HG03060 (cell line): ENCODE measurements around the gene DYRK1B.
A peak's percentile ranks its signal among the peaks of the same experiment; 100 is the strongest.
"Not testable (repeated sequence)": the region's sequence is repeated elsewhere in the genome, so short reads cannot be mapped to it uniquely, and the experiment has no call there.

Experiments
- ATAC-seq: cut with Tn5 transposase; IDR thresholded peaks from one replicate; pipeline ENCODE4 v1.9.1; 2021; ENCODE audit warnings: low read depth, moderate number of reproducible peaks; ENCODE audit not compliant: unreplicated experiment

Gene DYRK1B

DNA sequence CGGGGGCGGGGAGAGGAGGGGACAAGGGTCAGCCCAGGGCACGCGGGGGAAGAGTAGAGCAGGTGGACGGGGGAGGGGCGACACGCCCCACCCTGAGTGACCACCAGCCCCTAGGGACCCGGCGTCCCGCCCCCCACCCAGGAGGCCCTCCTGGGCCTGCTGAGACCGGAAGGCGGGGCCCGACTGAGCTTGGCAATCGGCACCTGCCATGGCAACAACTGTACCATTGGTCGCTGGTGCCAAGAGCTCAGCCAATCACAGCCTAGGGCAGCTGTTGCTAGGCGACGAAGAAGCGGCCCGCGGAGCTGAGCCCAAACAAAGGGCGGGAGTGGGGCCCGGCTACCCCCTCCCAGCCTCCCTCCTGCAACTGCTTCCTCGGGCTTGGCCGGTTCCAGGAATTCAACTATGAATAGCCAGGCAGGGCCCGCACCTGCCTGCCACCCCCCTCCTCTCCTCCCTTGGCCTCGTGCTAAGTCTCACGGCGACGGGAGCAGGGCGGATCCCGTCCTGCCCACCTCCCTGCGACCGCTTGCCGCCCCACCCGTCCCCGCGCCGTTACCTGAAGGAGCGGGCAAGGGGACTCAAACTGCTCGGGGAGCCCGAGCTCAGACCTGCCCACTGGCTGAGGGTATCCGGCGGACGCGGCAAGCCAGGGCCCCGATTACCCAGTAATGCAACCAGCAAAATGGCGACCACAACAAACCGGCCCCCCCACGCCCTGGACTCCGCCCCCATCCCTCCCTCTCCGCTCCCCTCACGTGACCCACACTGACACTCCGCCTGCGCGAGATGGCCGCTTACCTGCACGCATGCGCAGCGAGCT lies at the start of gene DYRK1B:
DYRK1B (minus strand) TSS at position 699 of the 823 bp plus-strand sequence. CDS start 2,295 bp downstream, outside the sequence.
- peak; percentile 63 for ATAC-seq

DNA sequence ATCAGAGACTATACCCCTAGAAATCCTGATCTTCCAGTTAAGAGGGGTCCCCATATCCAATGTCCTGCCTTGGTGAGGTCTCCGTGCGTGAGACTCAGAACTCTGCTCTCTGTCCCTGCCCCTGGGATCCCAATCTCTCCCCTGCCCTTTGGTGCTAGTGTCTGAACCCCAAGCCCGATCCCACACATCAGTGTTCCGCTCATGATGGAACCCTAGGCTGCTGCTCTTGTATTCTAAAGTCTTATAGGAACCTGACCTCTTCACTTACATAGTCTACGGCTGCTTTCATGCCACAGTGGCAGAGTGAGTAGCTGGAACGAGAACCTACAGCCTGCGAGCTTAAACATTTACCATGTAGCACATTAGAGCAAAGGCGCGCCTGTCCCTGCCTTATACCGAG lies 48.7 kb upstream of the DYRK1B start:
- not testable (repeated sequence) for ATAC-seq

DNA sequence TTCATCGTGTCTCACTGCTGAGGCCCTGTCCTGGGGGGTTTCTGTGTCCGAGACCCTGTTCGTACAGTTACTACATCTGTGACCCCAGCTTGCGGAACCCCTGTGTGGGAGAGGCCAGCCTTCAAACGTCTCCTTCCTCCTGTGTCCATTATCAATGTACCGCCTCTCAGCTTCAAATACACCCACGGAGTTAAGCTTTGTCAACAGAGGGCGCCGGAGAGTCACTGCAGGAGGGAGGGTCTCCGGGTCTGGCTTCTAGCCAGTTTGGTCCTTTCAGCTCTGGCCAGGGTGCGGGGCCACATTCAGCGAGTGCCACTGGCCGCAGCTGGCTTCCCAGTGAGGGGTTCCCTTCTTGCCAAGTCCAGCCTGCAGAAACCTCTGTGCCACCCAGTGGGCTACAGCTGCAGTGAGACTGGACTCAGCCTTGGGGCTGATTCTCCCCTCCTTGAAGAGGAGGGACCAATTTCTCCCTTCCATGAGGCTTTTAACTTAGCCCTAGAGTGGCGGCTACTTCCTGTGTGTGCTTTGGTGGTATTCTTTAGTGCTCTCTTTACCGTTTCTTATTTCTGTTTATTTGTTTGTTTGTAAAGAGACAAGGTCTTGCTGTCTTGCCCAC lies 47.6 kb upstream of the DYRK1B start:
- ATAC-seq = not testable (repeated sequence)

DNA sequence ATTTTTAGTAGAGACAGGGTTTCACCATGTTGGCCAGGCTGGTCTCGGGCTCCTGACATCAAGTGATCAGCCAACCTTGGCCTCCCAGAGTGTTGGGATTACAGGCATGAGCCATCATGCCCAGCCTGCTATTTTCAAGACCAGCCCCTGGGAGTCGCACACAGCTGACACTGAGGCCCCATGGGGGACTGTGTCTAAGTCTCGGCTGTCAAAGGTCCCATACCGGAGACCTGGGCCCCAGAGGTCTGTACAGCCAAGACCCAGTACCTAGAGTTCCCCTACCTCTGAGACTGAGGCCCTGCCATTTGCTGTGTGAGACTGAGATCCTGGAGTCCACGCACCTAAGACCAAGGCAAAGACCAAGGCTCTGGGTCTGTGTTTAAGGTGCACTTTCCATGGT lies 46.3 kb upstream of the DYRK1B start:
- ATAC-seq = not testable (repeated sequence)

GRCh38 chr19:39879796-39880195 lies 45.8 kb upstream of the DYRK1B start:
- not testable (repeated sequence) for ATAC-seq

- ATAC-seq = not testable (repeated sequence)
Observed at GRCh38 chr19:39878866-39879265, 44.9 kb upstream of the DYRK1B start.

GRCh38 chr19:39878398-39878797 lies 44.4 kb upstream of the DYRK1B start:
- ATAC-seq = no peak

GRCh38 chr19:39877982-39878381 lies 44.0 kb upstream of the DYRK1B start:
- not testable (repeated sequence) for ATAC-seq

DNA sequence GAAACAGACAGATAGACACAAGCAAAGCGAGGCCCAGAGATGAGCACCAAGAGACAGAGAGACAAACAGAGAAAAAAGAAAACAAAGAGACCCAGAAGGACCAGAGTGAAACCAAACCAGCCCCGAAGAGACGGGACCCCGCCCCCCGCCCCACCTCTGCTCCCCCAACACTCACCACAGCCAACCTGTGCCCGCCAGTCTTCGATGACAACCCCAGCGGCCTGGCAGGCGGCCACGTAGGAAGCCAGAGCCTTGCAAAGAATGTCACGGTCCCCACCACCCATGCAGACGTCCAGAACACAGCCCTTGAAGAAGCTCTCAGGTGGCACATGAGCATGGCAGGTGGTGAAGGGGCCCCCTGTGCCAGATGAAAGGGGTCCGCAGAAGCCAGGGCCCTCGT lies 43.5 kb upstream of the DYRK1B start:
- ATAC-seq = not testable (repeated sequence)

DNA sequence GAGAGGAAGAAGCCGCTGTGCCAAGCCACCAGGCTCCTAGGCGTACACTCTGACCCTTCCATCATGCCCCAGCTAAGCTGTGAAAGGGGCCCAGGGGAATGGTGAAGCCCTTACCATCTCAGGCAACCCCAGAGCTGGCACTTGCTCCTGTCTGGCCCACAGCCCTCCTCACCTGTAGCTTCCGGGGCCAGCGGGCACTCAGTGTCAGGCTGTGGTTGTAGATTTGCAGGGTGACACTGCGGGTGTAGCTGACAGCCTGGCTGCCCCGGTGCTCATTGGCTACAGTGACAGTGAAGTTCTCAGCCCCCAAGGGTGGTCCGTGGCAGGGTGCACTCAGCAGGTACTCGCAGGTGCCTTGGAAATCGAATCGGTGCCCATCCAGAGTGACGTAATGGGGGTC lies 42.5 kb upstream of the DYRK1B start:
- ATAC-seq = not testable (repeated sequence)

GRCh38 chr19:39875401-39875864 lies 41.5 kb upstream of the DYRK1B start:
- not testable (repeated sequence) for ATAC-seq

DNA sequence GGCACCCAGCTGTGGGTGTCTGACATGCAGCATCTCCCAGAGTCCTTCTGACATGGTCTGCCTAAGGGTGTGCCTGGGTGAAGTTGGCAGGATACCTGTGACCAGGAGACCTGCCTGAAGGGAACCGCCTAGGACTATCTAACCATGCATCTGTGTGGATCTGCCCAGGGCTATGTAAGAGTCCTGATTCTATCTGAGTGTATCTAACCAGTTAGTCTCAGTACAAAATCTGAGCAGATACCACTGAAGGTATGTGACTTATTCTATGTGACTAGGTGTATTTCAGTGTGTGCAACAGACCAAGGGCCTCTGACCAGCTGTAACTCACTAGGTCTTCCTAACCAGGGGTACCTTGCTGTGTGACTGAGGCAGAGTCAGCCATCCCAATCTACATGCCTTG lies 40.4 kb upstream of the DYRK1B start:
- ATAC-seq = no peak

DNA sequence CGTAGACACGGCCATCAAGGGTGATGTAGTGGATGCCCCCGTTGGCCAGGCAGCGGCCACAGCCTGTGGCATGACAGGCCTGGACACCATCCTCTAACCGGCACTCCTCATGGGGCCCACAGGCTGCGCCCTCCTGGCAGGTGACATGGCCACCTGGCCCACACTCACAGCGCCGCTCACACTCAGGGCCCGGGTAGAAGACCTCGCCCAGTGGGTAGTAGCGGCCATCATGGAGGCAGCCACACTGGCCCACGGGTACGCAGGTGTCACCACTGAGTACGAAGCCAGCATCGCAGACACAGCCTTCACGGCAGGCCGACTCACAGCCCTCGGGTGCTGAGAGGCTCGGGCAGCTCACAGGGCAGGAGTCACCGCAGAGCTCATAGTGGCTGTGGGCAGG lies 39.4 kb upstream of the DYRK1B start:
- ATAC-seq = no peak

GRCh38 chr19:39871886-39872866 lies 38.2 kb upstream of the DYRK1B start:
- ATAC-seq = no peak

DNA sequence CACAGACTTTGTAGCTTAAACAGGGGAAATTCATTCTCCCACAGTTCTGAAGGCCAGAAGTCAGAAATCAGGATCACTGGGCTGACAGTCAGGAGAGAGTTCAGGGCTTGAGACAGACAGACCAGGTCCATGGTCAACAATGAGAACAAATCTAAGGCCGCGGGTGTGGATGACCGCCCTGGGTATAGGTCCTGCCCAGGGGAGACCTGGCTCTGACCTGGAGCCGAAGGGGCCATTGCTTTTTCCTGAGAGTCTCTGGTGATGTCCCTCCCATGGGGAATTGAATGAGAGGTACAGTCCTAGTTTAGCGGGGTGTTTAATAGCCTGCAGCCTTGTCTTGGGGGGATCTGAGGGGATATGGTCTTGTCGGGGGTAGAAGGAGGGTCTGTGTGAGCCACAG lies 37.4 kb upstream of the DYRK1B start:
- no peak for ATAC-seq

- no peak for ATAC-seq
Observed at GRCh38 chr19:39870171-39870971, 36.4 kb upstream of the DYRK1B start.

- ATAC-seq = no peak
Observed at GRCh38 chr19:39867952-39868351, 34.0 kb upstream of the DYRK1B start.

GRCh38 chr19:39867133-39867532 lies 33.2 kb upstream of the DYRK1B start:
- ATAC-seq = no peak

DNA sequence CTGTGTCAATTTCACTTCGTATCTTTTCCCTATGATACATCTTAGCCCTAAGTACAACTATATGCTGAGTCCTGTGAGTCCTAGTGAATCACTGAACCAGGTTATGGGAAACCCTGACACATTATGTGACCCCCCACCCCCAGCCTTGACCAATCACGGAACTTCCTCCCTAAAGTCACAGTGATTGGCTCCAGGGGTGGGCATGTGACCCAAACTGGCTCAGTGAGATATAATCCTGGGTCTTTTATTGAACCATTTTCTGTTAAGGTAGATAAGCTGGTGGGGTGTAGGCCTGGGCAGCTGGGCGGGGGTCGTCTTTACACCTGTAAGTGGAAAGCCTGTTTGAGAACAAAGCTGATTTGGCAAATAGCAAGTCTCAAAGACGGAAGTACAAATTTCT lies 32.0 kb upstream of the DYRK1B start:
- no peak for ATAC-seq

DNA sequence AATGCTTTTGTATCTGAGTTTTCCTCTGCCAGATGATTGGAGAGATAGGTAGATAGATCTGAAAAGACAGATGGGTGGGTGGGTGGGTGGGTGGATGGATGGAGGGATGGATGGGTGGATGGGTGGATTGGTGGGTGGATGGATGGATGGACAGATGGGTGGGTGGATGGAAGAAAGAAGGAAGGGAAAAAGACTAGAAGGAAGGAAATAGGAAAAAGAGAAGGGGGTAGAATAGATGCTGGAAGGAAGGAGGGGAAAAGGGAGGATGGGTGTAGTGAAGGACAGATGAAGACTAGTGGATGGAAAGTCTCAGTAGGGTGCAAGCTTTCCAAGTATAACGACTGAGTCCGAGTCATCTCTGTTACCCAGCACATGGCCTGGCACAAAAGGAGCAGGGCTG lies 31.2 kb upstream of the DYRK1B start:
- ATAC-seq = no peak
